ENCODE data around the gene IKZF1. TPM values are rescaled to one million over a fixed set of nuclear protein-coding genes. Genes with fewer than 3 reads are reported as not detected.

IKZF1 gene
- total and polyA plus RNA-seq, 2 of the 4 experiments (the other 2 are of a cell fraction) = not detected

GRCh38 chr7:50310361-50310760 lies 5.8 kb downstream of the IKZF1 start:
- no peak for DNase-seq
- 43% methylated on average over 2 of the region's 6 CpGs; no CpG with 5 or more reads in 1 of the 2 experiments for WGBS, 2 experiments (ENCODE audit: extremely low coverage in 2 of 2, insufficient read length in 1 of 2)

More at GRCh38 chr7:50310361-50310760, 5.8 kb downstream of the IKZF1 start:
- H4K91ac ChIP-seq (ENCODE audit: insufficient read depth, low read depth, low read length) = no peak overlapping the region
- no peaks in the 10 kb centered on the region for H3K79me1 ChIP-seq (ENCODE audit: low read depth in 1 of 2, low read length in 2 of 2)
- H3K4ac ChIP-seq (ENCODE audit: low read depth, low read length) = no peak overlapping the region
- H3K27me3 ChIP-seq (ENCODE audit: control insufficient read depth, insufficient read depth, low read length) = peaks cover 4% of the 10 kb centered on the region
- H4K5ac ChIP-seq (ENCODE audit: low read depth, low read length) = no peak overlapping the region
- H3K36me3 ChIP-seq (ENCODE audit: control insufficient read depth, insufficient read depth, low read length) = no peaks in the 10 kb centered on the region
- no peaks in the 10 kb centered on the region for H3K9me1 ChIP-seq (ENCODE audit: insufficient read depth, low read length)
- no peak overlapping the region for H2BK5ac ChIP-seq (ENCODE audit: low read depth, low read length, poor library complexity, severe bottlenecking)
- ATAC-seq (ENCODE audit: low read depth) = no peak
- H3K27ac ChIP-seq (ENCODE audit: insufficient read depth, low read length) = no peak overlapping the region
- H3K18ac ChIP-seq (ENCODE audit: low read depth, low read length) = no peak overlapping the region
- no peaks in the 10 kb centered on the region for H3K4me1 ChIP-seq (ENCODE audit: control insufficient read depth, insufficient read depth, low read length)
- TF ChIP-seq FOS (IDR thresholded peaks at IDR 0.05; ENCODE audit: low read depth, low read length) = no peak
- ChIA-PET POLR2A (ENCODE audit: unreplicated experiment) (no interaction called here), CTCF (no interaction called here)
- H3K9ac ChIP-seq (ENCODE audit: low read depth, low read length) = no peak overlapping the region
- H3K4me2 ChIP-seq (ENCODE audit: low read depth, low read length) = no peak overlapping the region
- no peak overlapping the region for H2AFZ ChIP-seq (replicated peaks; ENCODE audit: low read length, poor library complexity)
- no peaks in the 10 kb centered on the region for H4K20me1 ChIP-seq (ENCODE audit: insufficient read depth, low read length)
- no peak overlapping the region for H2BK120ac ChIP-seq (ENCODE audit: low read depth, low read length)
- no peak overlapping the region for H3K14ac ChIP-seq (replicated peaks; ENCODE audit: low read depth, low read length)
- H3K9me3 ChIP-seq (ENCODE audit: control insufficient read depth, insufficient read depth, low read length) = no peaks in the 10 kb centered on the region
- no peak overlapping the region for H3K56ac ChIP-seq (ENCODE audit: extremely low read depth, insufficient read depth, low read length)
- H2BK15ac ChIP-seq (ENCODE audit: low read depth, low read length) = no peak overlapping the region
- dilution Hi-C loops (cut with HindIII; ENCODE audit: low sequenced_read_pairs, unreplicated experiment) = no loop called here
- intact Hi-C loops (cut with micrococcal nuclease) = no loop called here
- no peak overlapping the region for H2BK20ac ChIP-seq (ENCODE audit: low read depth, low read length)
- no peak overlapping the region for H2AK5ac ChIP-seq (ENCODE audit: low read depth, low read length)
- H3K23ac ChIP-seq (ENCODE audit: low read depth, low read length) = no peak overlapping the region
- no peak overlapping the region for H2AK9ac ChIP-seq (replicated peaks; ENCODE audit: low read depth, low read length, poor library complexity)
- H4K8ac ChIP-seq (ENCODE audit: low read depth in 2 of 2, low read length in 2 of 2) = no peak overlapping the region
- no peak overlapping the region for H3K4me3 ChIP-seq (ENCODE audit: insufficient read depth, low read depth, low read length)
- in situ Hi-C loops (cut with MboI; ENCODE audit: low sequenced_read_pairs) = no loop called here
- no TSS peak for BruUV-seq (replicated peaks)
